RPMI7951 (cell line): ENCODE data around the gene ZNF444. TPM values are rescaled to one million over a fixed set of nuclear protein-coding genes. Genes with fewer than 3 reads are reported as not detected.

Experiments
- DNase-seq: peaks from one replicate; pipeline ENCODE4 v3.0.0-alpha.2; 2012; ENCODE audit warnings: low read depth
- total RNA-seq: library from RNA; depleted of rRNA; stranded (reverse); fragments of >200 nt; shearing (Covaris generic); gene quantifications from 2 replicates; pipeline ENCODE4 v1.2.3, GENCODE V29; 2014

Gene ZNF444
- total RNA-seq, 1 experiment from 2014 or later = 5.0 TPM

GRCh38 chr19:56121180-56122167 lies 19.6 kb upstream of the ZNF444 start, which contains the start of gene ZNF787:
Gene ZNF787 (minus strand): TSS chr19:56121295. CDS start chr19:56103217, 18,078 bp downstream.
- peak; percentile 96 for DNase-seq

GRCh38 chr19:56123266-56123891 lies 17.7 kb upstream of the ZNF444 start:
- DNase-seq = no peak

- DNase-seq = no peak
Measured at GRCh38 chr19:56124578-56124977, 16.5 kb upstream of the ZNF444 start.

GRCh38 chr19:56125806-56126590 lies 15.1 kb upstream of the ZNF444 start:
- DNase-seq = no peak

GRCh38 chr19:56126983-56127780 lies 13.9 kb upstream of the ZNF444 start:
- no peak for DNase-seq

- no peak for DNase-seq
Measured at GRCh38 chr19:56130006-56130405, 11.1 kb upstream of the ZNF444 start.

- no peak for DNase-seq
Measured at GRCh38 chr19:56131651-56132050, 9.4 kb upstream of the ZNF444 start.

- no peak for DNase-seq
Measured at GRCh38 chr19:56132316-56132822, 8.7 kb upstream of the ZNF444 start.

- DNase-seq = peak; percentile 20
Measured at GRCh38 chr19:56133858-56134653, 7.0 kb upstream of the ZNF444 start.

GRCh38 chr19:56134654-56134921 lies 6.5 kb upstream of the ZNF444 start:
- no peak for DNase-seq

GRCh38 chr19:56136362-56136761 lies 4.7 kb upstream of the ZNF444 start:
- no peak for DNase-seq

- DNase-seq = no peak
Measured at GRCh38 chr19:56137405-56137804, 3.7 kb upstream of the ZNF444 start.

- no peak for DNase-seq
Measured at GRCh38 chr19:56138069-56138468, 3.0 kb upstream of the ZNF444 start.

- peak; percentile 17 for DNase-seq
Measured at GRCh38 chr19:56139847-56140582, 1.1 kb upstream of the ZNF444 start.

- no peak for DNase-seq
Measured at GRCh38 chr19:56141417-56141993, 418 bp downstream of the ZNF444 start.

- no peak for DNase-seq
Measured at GRCh38 chr19:56142087-56142787, 1.1 kb downstream of the ZNF444 start.

GRCh38 chr19:56142897-56143434 lies 1.9 kb downstream of the ZNF444 start:
- no peak for DNase-seq

- DNase-seq = no peak
Measured at GRCh38 chr19:56144376-56144775, 3.3 kb downstream of the ZNF444 start.
